ENCODE data around the gene ARHGAP5.
A peak's percentile ranks its signal among the peaks of the same experiment; 100 is the strongest.

ARHGAP5 gene

GRCh38 chr14:32102152-32102787 lies 25.2 kb downstream of the ARHGAP5 start:
- H3K36me3 ChIP-seq (ENCODE audit: control insufficient read depth, insufficient read depth, low read length): no peaks in the 10 kb centered on the region
- TF ChIP-seq CTCF (IDR thresholded peaks at IDR 0.05; ENCODE audit: insufficient read depth, low read length, poor library complexity, severe bottlenecking): no peak
- no peaks in the 10 kb centered on the region for H3K27me3 ChIP-seq (replicated peaks; ENCODE audit: control insufficient read depth, insufficient read depth, low read length)
- DNase-seq (ENCODE audit: extremely low read depth, insufficient read length): peak; percentile 24
- H3K4me3 ChIP-seq (replicated peaks; ENCODE audit: low read depth, low read length): no peak overlapping the region

DNA sequence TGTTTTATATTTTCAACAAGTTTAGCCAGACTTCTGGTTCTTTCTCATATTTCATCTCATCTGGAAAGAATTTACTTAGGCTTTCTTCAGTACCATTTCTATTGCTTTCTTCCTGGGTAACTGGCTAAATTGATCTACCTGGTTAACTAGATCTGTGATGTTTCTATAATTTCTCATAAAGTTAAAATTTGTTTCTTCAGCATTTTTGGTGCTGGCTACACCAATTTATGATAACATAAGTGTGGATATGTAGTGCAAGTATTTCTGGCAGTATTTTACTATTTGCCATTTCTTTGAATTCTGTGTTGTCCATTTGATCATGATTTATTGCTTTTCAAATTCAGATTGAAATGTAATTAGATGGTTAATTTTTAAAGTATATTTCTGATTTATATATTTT lies 25.9 kb downstream of the ARHGAP5 start:
- DNase-seq (ENCODE audit: extremely low read depth, insufficient read length): no peak
- Histone ChIP-seq H3K27me3 (replicated peaks; ENCODE audit: control insufficient read depth, insufficient read depth, low read length) (no peaks in the 10 kb centered on the region), H3K36me3 (ENCODE audit: control insufficient read depth, insufficient read depth, low read length) (no peaks in the 10 kb centered on the region), H3K4me3 (replicated peaks; ENCODE audit: low read depth, low read length) (no peak overlapping the region)
- TF ChIP-seq CTCF (IDR thresholded peaks at IDR 0.05; ENCODE audit: insufficient read depth, low read length, poor library complexity, severe bottlenecking): no peak

DNA sequence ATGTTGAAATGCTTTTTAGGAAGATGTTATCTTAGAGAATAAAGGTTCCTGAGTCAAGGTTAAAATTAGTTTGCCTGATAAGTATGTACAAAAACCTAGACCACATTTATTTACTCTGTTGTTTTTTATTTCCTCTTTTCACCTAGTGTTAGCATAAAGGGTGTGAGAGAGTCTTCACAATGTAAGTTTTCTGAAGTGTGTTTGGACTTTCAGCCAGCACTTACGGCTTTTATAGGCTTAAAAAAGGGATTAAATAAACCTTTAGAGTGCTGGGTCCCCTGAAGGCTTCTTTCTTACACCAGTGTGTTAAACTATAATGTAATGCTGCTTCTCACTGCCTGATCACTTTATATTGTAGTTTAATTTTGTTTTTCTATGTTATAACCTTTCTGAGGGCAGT lies 27.2 kb downstream of the ARHGAP5 start:
- no peak overlapping the region for H3K4me3 ChIP-seq (replicated peaks; ENCODE audit: low read depth, low read length)
- DNase-seq (ENCODE audit: extremely low read depth, insufficient read length): no peak
- TF ChIP-seq CTCF (IDR thresholded peaks at IDR 0.05; ENCODE audit: insufficient read depth, low read length, poor library complexity, severe bottlenecking): no peak
- no peaks in the 10 kb centered on the region for H3K36me3 ChIP-seq (ENCODE audit: control insufficient read depth, insufficient read depth, low read length)
- no peaks in the 10 kb centered on the region for H3K27me3 ChIP-seq (replicated peaks; ENCODE audit: control insufficient read depth, insufficient read depth, low read length)

DNA sequence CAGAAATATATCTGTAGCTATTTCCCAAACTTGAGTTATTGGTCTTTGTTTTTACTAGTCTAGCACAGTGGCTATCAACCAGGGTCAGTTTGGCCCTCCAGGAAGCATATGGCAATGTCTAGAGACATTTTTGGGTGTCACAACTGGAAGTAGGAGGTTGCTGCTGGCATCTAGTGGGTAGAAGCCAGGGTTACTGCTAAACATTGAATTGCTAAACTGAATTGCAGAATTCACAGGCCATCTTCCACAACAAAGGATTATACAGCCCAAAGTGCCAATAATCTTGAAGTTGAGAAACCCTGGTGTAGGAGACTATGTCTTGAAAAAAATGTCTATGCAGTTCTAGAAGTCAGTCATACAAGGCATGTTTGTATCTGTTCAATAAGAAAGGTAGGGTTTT lies 27.7 kb downstream of the ARHGAP5 start:
- Histone ChIP-seq H3K27me3 (replicated peaks; ENCODE audit: control insufficient read depth, insufficient read depth, low read length) (no peaks in the 10 kb centered on the region), H3K36me3 (ENCODE audit: control insufficient read depth, insufficient read depth, low read length) (no peaks in the 10 kb centered on the region), H3K4me3 (replicated peaks; ENCODE audit: low read depth, low read length) (no peak overlapping the region)
- TF ChIP-seq CTCF (IDR thresholded peaks at IDR 0.05; ENCODE audit: insufficient read depth, low read length, poor library complexity, severe bottlenecking): no peak
- no peak for DNase-seq (ENCODE audit: extremely low read depth, insufficient read length)

- Histone ChIP-seq H3K36me3 (ENCODE audit: control insufficient read depth, insufficient read depth, low read length) (no peaks in the 10 kb centered on the region), H3K27me3 (replicated peaks; ENCODE audit: control insufficient read depth, insufficient read depth, low read length) (no peaks in the 10 kb centered on the region), H3K4me3 (replicated peaks; ENCODE audit: low read depth, low read length) (no peak overlapping the region)
- no peak for DNase-seq (ENCODE audit: extremely low read depth, insufficient read length)
- no peak for TF ChIP-seq CTCF (IDR thresholded peaks at IDR 0.05; ENCODE audit: insufficient read depth, low read length, poor library complexity, severe bottlenecking)
These were observed 32.8 kb downstream of the ARHGAP5 start for GRCh38 chr14:32109676-32110547.
